ENCODE data around the gene PPP1R2.
"Not testable (repeated sequence)": the region's sequence is repeated elsewhere in the genome, so short reads cannot be mapped to it uniquely, and the experiment has no call there.

The PPP1R2 gene

DNA sequence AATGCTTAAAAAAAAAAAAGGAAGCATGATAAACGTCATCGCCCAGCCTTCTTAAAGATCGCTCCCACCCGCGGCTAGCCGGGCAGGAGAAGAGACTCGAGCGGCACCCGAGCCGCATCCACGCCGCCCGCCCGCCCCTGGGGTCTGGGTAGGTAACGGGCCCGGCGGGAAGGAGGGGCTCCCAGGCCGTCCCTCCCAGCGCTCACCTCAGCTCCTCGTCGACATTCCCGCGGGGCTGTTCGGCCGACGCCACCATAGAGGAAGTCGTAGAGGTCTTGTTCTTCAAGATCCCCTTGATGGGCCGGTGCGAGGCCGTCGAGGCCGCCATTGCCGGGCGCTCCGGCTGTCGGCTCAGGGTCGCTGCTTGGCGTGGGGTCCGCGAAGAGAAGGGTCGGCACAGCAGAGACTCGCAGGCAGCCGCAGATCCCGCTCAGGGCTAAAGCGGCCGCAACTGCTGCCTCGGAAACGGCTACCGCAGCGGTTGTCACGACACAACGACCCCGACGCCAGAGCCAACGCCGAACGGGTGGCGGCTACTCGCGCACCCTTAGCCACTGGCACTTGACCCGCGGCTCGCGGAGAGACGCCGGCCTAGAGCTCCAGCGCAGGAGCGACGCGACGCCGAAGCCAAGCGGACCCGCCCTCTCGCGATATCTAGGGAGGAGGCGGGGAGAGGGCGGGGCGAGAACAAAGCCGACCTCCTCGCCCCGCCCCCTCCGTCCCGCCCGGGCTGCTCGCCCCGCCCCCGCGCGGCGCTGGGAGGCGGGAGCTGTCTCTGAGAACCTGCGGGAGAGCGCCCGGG is at the start of gene PPP1R2:
Gene PPP1R2 (minus strand): TSS at position 628 of the 802 bp plus-strand sequence. CDS start 300 bp downstream, at position 328.
- peak; percentile 85 for DNase-seq

DNA sequence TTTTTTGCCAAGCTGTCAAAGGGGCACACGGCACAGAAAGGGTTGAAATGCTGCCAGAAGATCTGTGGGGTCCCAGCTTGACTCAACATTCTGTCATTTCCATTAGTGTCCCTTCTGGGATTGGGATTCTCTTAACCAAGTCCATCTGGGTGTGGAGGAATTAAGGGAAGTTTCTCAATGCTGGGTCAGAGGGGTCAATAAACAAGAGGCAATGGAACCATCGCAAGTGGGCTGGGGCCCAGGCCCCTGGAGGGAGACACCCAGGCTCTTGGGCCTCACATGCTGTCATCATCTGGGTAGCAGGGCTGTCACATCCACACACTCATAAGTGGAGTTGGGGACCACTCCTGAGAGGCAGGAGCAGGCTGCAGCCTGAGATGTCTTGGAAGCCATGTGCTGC is 48.7 kb upstream of the PPP1R2 start:
- no peak for DNase-seq

DNA sequence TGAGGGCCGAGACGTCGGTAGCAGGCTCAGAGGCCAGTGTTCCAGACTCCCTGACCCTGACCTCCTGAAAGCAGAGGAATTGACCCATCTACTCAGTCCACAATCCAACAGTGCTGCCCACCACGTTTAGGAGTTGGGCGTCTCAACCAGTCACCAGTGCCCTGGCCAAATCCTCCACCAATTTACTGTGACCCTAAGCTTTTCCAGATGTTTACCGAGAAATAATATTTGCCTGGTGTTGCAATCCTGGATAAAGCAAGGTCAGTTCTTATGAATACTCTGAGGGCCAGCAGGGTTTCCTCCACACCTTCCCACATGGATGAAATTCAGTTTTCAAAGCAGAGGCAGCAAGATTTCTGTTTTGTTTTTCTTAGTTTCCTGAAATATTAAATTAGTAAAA is 48.1 kb upstream of the PPP1R2 start:
- DNase-seq, result no peak

DNA sequence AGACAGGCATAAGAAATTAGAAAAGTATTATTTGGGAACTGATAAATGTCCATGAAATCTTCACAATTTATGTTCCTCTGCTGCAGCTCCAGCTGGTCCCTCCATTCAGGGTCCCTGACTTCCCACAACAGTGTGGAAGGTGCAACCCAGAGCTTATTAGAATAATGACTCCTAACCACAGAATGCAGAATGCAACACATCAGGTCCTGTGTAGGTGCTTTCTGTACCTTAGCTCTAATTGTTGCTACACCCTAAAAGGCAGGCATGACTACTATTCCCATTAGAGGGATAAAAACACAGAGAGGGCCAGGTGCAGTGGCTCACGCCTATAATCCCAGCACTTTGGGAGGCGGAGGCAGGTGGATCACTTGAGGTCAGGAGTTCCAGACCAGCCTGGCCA is 47.3 kb upstream of the PPP1R2 start:
- DNase-seq, result not testable (repeated sequence)

DNA sequence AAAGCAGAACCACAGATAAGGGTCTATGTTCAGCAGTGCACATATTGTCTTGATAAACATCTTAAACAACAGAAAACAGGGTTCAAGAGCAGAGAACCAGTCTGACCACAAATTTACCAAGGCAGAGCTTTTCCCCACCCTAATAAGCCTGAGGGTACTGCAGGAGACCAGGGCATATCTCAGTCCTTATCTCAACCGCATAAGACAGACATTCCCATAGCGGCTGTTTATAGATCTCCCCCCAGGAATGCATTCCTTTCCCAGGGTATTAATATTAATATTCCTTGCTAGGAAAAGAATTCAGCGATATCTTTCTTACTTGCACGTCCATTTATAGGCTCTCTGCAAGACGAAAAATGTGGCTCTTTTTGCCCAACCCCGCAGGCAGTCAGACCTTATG is 46.7 kb upstream of the PPP1R2 start:
- not testable (repeated sequence) for DNase-seq

DNA sequence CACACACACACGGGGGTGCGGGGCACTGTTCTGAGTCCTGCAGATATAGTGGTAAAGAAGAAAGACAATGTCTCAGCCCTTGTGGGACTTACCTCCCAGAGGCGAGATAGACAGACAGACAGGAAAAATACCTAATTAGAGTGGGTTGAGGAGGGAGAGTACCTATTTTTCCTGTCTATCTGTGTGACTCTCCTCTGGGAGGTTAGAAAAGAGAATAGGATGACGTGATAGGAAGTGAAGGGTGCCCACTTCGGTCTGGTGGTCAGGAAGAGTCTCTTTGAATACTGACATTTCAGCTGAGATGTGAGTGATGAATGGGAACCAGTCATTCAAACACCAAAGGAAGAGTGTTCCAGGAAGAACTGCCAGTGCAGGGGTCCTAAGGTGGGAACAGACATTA is 44.7 kb upstream of the PPP1R2 start:
- no peak for DNase-seq

DNA sequence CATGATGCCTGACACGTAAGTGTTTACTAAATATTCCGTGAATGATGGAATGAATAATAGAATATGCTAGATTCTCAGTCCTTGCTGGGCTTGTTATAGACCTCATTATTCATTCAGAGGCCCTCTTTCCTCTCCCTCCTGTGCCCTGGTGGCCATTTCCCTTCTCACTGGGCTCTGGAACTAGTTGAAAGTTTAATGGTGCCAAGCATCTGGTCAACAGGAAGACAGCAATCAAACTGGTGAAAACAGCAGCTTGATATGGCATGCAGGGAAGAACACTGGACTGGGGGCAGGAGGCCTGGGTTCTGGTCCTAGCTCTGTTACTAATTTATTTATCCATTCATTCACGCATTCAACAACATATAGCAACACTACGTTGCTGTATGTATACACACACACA is 44.3 kb upstream of the PPP1R2 start:
- DNase-seq, result no peak

DNA sequence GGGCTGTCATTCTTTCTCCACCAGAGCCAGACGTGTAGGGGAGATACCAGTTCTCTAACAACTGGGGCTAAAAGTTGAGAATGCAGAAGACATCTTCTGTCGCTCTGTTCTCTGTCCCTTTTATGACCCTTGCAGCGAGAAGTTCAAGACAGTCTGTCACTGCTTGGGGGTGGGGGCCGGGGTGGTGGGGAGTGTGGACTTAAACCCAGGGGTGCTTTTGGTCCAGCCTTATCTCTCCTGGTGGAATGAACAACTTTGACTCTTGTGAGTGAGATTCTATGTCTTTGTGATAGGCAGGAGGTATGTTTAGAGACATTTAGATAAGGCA is 41.4 kb upstream of the PPP1R2 start:
- no peak for DNase-seq

DNA sequence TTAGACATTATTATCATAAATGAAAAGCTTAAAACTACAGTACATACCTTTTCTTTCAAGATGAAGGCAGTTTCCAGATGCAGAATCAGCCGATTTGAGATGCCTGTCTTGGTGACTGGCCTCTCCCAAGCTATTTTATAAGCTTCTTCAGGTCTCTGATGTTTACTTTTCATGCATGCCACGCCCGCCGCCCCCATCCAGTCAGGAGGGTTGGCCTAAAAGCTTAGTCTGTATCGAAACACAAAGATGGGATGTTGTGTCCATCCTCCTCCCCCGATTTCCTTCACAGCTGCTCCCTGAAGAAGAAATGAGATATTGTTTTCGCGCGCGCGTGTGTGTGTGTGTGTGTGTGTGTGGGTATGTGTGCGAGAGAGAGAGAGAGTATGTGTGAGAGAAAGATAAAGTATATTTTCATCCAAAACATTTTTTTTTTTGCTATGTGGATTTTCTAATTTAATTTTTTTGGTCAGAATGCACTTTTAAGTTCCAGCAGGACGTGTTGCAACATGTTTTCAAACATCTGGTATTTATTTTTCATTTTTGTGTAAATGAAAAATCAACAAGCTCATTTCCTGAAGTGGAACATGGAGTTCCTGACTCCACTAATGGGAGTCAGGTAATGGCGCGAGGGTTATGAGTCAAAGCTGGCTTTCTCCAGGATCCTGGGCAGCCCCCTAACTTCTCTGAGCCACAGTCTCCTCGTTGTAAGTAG is 40.9 kb upstream of the PPP1R2 start, which contains the start of gene APOD:
Gene APOD (minus strand): TSS at position 110 of the 712 bp plus-strand sequence. CDS start 4,479 bp downstream, outside the sequence.
- no peak for DNase-seq

DNA sequence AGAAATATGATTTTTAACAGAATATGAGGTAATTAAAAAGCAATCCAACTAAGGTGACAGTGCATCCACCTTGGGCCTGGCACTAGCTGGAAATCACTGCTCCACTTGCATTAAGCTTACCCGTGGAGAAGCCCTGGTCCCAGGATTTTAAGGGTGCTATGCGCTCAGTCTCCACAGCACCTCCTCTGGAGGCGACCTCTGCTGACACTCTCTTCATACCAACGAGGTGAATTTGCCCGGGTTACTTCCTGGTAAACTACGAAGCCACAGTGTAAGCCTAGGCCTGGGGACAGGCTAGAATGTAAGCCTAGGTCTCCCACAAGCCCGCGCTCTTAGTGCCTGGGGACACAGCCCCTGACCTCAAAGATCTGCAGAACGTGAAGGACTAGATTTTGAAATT is 39.8 kb upstream of the PPP1R2 start:
- DNase-seq, result no peak

DNA sequence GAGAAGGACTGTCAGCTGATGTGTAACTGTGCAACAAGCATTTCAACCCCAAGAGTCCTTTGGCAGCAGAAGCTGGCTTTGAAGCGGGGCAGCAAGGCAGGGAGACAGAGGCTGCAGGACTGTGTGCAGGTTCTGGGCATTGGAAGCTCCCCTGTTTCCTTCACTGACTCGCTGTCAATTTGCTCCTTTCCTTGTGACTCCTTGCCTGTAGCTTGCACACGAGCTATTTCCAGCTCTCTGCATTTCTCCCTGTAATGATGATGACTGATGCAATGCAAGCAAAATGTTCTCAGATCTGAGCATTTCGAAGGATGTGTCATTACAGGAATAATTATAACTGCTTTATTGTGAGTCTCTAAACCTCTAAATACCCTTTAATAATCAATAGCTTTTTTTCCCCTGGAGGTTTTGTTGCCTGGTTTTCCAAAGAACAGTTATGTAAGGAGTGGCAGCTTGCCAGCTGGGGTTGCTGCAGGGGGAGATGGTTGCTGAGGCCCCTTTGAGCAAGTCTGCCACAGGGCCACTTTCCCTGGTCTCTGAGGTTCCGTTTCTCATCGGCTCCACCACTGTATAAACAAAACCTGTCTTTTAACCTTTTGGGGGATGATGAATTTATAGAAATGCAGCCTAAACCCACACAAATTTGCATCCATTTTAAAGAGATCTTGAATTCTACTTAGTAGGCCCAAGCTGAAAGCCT is 37.8 kb upstream of the PPP1R2 start:
- no peak for DNase-seq

DNA sequence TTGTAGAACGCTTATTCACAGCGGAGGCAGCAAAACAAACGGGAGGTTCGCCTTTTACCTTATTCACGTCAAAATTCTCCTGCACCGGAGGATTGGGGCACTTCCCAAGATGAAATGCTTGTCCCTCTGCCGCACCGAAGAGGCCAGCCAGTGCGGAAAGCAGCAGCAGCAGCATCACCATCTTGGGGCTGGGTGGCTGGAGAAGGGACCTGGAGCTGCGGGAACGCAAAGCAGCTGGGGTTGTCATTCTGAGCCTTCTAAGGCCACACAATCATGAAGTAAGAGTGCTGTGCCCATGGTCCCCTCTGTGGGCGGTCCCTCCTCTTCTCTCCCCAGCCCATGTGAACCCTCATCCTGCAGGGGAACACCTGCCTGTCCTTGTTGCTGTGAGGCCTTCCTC is 36.2 kb upstream of the PPP1R2 start:
- DNase-seq, result no peak

DNA sequence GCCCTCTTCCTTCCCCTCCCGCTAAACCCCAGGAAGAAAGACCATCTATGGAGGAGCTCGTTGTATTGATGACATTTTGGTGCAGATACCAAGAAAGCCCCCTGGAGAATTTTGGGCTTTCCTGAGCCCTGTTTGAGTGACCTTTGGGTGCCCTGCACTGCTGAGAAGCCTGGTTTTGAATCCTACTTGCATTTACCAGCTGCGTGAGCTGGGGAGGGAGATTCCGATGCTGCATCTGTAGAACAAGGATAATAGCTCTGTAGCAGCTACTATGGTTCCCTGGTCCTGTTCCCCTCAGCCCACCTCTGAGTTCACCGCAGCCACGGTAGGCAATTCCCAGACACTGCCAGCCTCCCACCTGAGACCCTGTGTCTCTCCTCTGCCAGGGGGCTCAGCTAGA is 35.4 kb upstream of the PPP1R2 start:
- DNase-seq, result no peak

DNA sequence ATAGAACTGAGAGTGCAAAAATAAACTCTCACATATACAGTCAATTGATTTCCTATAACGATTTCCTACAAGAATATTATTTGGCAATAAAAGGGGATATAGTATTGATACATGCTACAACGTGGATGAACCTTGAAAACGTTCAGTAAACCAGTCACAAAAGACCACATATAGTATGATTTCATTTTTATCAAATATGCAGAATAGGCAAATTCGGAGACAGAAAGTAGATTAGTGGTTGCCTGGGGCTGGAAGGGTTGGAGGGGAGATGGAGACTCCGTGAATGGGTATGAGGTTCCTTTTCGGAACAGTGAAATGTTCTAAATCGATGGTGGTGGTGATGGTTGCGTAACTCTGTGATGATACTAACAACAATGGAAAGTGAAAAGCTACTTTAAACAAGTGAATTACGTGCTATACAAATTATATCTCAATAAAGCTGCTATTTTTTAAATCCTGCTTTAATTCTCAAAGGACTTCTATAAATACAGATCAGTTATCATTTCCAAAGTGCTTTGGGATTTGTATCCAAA is 34.6 kb upstream of the PPP1R2 start:
- no peak for DNase-seq

DNA sequence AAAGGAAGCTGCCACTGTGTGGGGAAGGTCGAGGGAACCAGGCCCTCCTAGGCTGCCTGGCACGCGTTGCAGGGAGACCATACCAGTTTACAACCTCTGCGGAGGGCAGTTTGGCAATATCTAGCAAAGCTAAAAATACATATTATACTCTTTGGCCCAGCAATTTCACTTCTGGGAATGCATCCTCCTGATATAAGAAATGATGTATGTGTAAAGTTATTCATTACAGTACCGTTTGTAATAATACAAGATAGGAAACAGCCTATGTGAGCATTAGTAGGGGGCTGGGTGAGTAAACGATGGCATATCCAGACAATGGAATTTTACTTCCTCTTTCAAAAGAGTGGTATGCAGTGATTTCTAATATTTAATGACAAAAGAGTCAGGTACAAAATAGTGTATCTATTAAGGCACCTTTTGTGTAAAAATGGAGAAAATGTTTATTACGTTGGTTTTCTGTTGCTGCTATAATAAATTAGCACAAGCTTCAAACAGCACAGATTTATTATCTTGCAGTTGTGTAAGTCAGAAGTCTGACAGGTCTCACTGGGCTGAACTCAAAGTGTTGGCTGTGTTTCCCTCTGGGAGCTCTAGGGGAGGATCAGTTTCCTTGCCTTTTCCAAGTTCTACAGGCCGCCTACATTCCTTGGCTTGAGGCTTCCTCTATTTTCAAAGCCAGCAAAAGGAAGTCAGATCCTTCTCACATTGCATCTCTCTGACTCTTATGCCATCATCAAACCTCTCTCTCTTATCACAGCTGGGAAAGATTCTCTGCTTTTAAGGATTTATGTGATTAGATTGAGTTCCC is 31.6 kb upstream of the PPP1R2 start:
- no peak for DNase-seq

DNA sequence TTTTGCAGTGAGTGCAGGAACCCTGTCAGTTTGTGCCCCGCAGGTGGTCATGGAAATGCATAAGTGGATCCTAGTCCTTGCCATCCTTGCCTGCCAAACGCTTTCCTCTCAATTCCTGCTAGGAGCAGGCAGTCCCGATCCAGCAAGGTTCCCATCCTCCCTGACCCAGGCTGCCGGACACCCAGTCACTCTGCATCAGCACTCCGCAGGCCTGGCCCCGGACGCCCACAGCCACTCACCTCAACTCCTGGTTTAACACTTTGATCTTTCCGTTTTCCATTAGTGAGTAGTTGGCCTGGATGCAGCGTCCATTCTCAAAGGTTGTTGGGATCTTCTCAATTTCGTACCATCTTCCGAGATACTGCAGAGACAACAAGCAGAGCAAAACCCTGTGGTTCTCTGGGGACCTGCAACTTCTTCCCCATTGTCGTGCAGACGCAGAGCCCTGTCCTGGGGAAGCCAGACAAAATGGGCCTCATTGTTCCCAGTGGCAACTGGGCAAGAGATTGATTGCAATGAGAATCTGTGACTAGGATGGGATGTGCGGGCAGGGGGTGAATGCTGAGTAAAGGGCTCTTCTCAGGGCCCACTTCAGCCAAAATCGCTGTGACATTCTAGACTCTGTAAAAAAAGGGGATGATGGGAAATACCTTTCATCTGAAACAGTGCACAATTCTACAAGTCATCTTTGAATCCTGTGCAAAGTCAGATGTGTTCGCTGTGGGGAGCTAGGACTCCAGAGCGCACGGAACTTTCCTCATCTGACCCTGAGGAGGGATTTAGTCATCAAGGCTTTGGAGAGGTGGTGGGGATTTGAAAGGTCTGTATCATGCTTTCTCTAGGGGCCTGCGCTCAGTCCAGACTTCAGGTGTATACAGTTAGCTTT is 30.7 kb upstream of the PPP1R2 start:
- DNase-seq, result no peak

DNA sequence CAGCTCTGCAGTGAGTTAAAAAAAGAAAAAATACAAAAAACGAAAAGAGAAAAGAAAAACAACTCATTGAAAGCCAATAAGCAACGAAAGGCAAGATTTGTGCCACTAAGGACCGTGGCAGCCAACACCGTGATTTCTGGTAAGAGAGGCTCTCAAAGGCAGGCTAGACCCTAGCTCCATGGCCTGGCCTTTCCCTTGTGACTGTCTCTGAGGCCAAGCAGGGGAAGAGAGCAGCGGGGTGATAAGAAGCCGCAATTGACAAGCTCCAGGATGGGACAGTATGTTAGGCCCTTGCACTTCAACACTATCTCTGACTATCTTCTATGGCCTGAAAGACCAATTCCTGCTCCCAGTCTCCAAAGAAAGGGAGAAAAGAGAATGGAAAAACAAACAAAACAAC is 28.2 kb upstream of the PPP1R2 start:
- no peak for DNase-seq

DNA sequence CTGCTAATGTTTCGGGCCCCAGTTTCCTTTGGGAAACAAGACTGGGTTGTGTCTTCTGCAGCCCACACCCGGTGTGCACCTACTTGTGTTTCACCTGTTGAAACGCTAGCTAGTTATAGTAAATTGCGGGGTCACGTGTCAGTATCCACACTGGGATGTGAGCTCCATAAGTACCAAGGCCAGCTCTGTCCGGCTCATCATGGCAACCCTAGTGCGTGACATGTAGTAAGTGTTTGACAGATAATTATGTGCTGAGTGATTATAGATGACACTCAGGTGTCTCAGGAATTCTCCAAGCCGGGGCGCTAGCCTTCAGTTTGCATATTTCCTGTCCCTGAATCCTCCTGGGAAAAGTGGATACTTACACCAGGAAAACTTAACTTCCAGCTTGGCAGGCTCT is 27.8 kb upstream of the PPP1R2 start:
- no peak for DNase-seq

DNA sequence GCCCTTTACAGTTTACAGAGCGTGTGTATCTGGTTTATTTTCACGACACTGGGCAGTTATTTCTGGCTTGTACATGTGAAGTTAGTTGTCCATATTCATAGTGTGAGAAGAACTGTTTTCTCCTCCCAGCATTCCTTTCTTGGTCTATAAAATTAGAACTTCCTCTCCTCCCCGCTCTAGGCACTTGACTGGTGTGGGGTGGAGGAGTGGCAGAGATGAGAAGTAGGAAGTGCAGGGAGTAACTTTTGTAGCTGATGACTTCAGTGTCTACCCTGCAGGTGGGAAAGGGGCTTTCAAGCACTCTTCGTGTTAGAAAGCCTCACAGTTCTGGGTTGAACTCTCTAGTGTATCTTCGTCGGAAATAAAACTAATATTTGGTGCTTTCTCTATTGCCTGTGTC is 27.2 kb upstream of the PPP1R2 start:
- DNase-seq, result no peak

DNA sequence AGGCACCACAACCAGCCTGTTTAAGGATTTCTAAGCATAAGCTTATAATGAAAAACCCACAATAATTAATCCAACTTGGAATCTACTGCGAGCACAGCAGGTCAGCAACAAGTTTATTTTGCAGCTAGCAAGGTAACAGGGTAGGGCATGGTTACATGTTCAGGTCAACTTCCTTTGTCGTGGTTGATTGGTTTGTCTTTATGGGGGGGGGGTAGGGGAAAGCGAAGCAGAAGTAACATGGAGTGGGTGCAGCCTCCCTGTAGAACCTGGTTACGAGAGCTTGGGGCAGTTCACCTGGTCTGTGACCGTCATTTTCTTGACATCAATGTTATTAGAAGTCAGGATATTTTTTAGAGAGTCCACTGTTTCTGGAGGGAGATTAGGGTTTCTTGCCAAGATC is 25.5 kb upstream of the PPP1R2 start:
- no peak for DNase-seq

DNA sequence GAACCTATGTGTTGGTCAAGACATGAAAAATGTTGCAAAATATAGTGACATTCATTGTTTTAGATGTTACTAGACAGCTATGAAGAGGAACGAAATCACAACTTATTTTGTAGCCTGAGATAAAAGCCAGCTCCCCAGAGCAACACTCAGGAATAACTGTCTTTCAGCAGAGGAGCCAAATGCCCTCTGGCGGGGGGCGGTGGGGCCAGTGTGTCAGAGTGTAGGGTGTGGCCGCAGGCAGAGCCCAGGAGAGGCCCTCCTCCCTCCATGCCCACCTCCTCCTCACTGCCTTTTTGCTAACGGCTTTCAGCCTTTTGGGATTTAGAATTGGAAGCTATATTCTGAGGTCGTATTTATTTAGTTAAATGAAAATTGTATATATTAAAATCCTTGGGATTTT is 23.7 kb upstream of the PPP1R2 start:
- DNase-seq, result no peak

DNA sequence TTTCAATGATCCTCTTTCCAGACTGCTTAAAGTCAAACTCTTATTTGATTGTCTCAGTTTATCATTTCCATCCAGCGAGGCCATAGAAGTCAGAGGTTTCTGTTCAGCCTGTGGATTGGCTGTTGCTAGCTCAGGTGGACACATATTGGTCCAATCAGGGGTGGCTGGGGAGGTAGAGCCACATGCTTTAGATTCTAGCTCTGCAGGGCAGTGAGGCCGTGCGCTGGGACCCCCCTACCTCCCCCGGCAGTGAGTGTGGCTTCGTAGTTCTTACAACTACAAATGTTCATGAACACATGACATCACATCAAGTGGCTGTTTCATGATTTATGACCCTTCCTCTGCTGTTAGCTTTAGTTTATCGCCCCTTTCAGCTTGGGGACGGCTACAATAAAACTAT is 22.6 kb upstream of the PPP1R2 start:
- no peak for DNase-seq
